Activated naive CD4-positive, alpha-beta T cell treated with anti-CD3 and anti-CD28 coated beads for 36 hours (primary cell): ENCODE measurements around the gene CADM1. TPM values are rescaled to one million over a fixed set of nuclear protein-coding genes. Genes with fewer than 3 reads are reported as not detected.
A peak's percentile ranks its signal among the peaks of the same experiment; 100 is the strongest.

Experiments
- CTCF ChIA-PET: fragments of 350-600 bp; sonication (Branson Sonifier 250); formaldehyde crosslinking; loops from one replicate; lab custom pipeline; 2021; ENCODE audit warnings: antibody characterized with exemption; lab: Charles Lee
- DNase-seq: peaks from one replicate; pipeline ENCODE4 v3.0.0-alpha.2; 2020
- H3K27ac Mint-ChIP-seq: one replicate; pipeline ENCODE4 v1.8.0; 2021; ENCODE audit warnings: mild to moderate bottlenecking, mixed read lengths
- H3K27me3 Mint-ChIP-seq: one replicate; pipeline ENCODE4 v1.8.0; 2021; ENCODE audit warnings: low read depth, mixed read lengths
- H3K36me3 Mint-ChIP-seq: one replicate; pipeline ENCODE4 v1.8.0; 2021; ENCODE audit warnings: low read depth, mixed read lengths
- H3K4me1 Mint-ChIP-seq: one replicate; pipeline ENCODE4 v1.8.0; 2021; ENCODE audit warnings: low read depth, mixed read lengths
- H3K4me3 Mint-ChIP-seq: one replicate; pipeline ENCODE4 v1.8.0; 2021; ENCODE audit warnings: mild to moderate bottlenecking, moderate library complexity, mixed read lengths
- H3K9me3 Mint-ChIP-seq: one replicate; pipeline ENCODE4 v1.8.0; 2021; ENCODE audit warnings: mixed read lengths
- intact Hi-C: fragments of 100-400 bp; cut with micrococcal nuclease; formaldehyde crosslinking; loops from one replicate; pipeline ENCODE4 v1.15.1; 2023
- total RNA-seq, 2 experiments: library from RNA; stranded (reverse); gene quantifications; one replicate each; pipeline ENCODE4 v1.2.3, GENCODE V29; 2021

The CADM1 gene
- total RNA-seq, 2 experiments from 2014 or later = 0.24 TPM; not detected in 1

- CTCF ChIA-PET = no interaction called here
- Mint-ChIP-seq H3K4me1 (peaks cover 11% of the 10 kb centered on the region), H3K9me3 (peaks cover 2% of the 10 kb centered on the region), H3K4me3 (peak overlapping the region; percentile 57), H3K27me3 (peaks cover 36% of the 10 kb centered on the region), H3K27ac (no peak overlapping the region), H3K36me3 (no peaks in the 10 kb centered on the region)
- peak; percentile 38 for DNase-seq
- intact Hi-C loops = loop anchor here (5.0 kb wide), 2 partner anchors 166 to 424 kb away; no protein-coding TSS in a partner anchor
Observed at GRCh38 chr11:115503083-115503885, 931 bp downstream of the CADM1 start.

- H3K4me1 Mint-ChIP-seq = peaks cover 11% of the 10 kb centered on the region
- CTCF ChIA-PET = no interaction called here
- H3K36me3 Mint-ChIP-seq = no peaks in the 10 kb centered on the region
- DNase-seq = no peak
- H3K27ac Mint-ChIP-seq = no peak overlapping the region
- intact Hi-C loops = loop anchor here (5.0 kb wide), 2 partner anchors 165 to 425 kb away; no protein-coding TSS in a partner anchor
- no peak overlapping the region for H3K4me3 Mint-ChIP-seq
- peaks cover 38% of the 10 kb centered on the region for H3K27me3 Mint-ChIP-seq
- peaks cover 2% of the 10 kb centered on the region for H3K9me3 Mint-ChIP-seq
Observed at GRCh38 chr11:115502636-115503082, 1.6 kb downstream of the CADM1 start.

GRCh38 chr11:115501893-115502589 lies 2.2 kb downstream of the CADM1 start:
- peaks cover 39% of the 10 kb centered on the region for H3K27me3 Mint-ChIP-seq
- DNase-seq = peak; percentile 6
- intact Hi-C loops = loop anchor here (5.0 kb wide), 2 partner anchors 165 to 425 kb away; no protein-coding TSS in a partner anchor

GRCh38 chr11:115501502-115501892 lies 2.7 kb downstream of the CADM1 start:
- CTCF ChIA-PET = no interaction called here
- Mint-ChIP-seq H3K4me3 (no peak overlapping the region), H3K27me3 (peaks cover 38% of the 10 kb centered on the region), H3K4me1 (peaks cover 11% of the 10 kb centered on the region), H3K9me3 (peaks cover 2% of the 10 kb centered on the region), H3K27ac (no peak overlapping the region), H3K36me3 (no peaks in the 10 kb centered on the region)
- intact Hi-C loops = loop anchor here (5.0 kb wide), 2 partner anchors 164 to 426 kb away; no protein-coding TSS in a partner anchor
- DNase-seq = no peak

More at GRCh38 chr11:115501893-115502589, 2.2 kb downstream of the CADM1 start:
- H3K4me3 Mint-ChIP-seq = no peak overlapping the region
- H3K36me3 Mint-ChIP-seq = no peaks in the 10 kb centered on the region
- CTCF ChIA-PET = no interaction called here
- H3K27ac Mint-ChIP-seq = no peak overlapping the region
- H3K9me3 Mint-ChIP-seq = peaks cover 2% of the 10 kb centered on the region
- peaks cover 11% of the 10 kb centered on the region for H3K4me1 Mint-ChIP-seq

- Mint-ChIP-seq H3K27ac (no peak overlapping the region), H3K36me3 (no peaks in the 10 kb centered on the region), H3K9me3 (peaks cover 2% of the 10 kb centered on the region), H3K4me3 (no peak overlapping the region), H3K27me3 (peaks cover 40% of the 10 kb centered on the region), H3K4me1 (peaks cover 11% of the 10 kb centered on the region)
- no peak for DNase-seq
- CTCF ChIA-PET = no interaction called here
- intact Hi-C loops = loop anchor here (5.0 kb wide), 2 partner anchors 164 to 426 kb away; no protein-coding TSS in a partner anchor
Observed at GRCh38 chr11:115500547-115501501, 3.4 kb downstream of the CADM1 start.

GRCh38 chr11:115499891-115500290 lies 4.3 kb downstream of the CADM1 start:
- no peak overlapping the region for H3K4me3 Mint-ChIP-seq
- no peaks in the 10 kb centered on the region for H3K9me3 Mint-ChIP-seq
- intact Hi-C loops = loop anchor here (5.0 kb wide), 2 partner anchors 163 to 427 kb away; no protein-coding TSS in a partner anchor
- DNase-seq = no peak
- peaks cover 8% of the 10 kb centered on the region for H3K4me1 Mint-ChIP-seq
- no peaks in the 10 kb centered on the region for H3K36me3 Mint-ChIP-seq
- no peak overlapping the region for H3K27ac Mint-ChIP-seq
- H3K27me3 Mint-ChIP-seq = peaks cover 36% of the 10 kb centered on the region
- CTCF ChIA-PET = no interaction called here

- no peak overlapping the region for H3K4me3 Mint-ChIP-seq
- CTCF ChIA-PET = no interaction called here
- peaks cover 4% of the 10 kb centered on the region for H3K4me1 Mint-ChIP-seq
- DNase-seq = no peak
- H3K27ac Mint-ChIP-seq = no peak overlapping the region
- H3K9me3 Mint-ChIP-seq = no peaks in the 10 kb centered on the region
- H3K27me3 Mint-ChIP-seq = peaks cover 32% of the 10 kb centered on the region
- no peaks in the 10 kb centered on the region for H3K36me3 Mint-ChIP-seq
- intact Hi-C loops = no loop called here
Observed at GRCh38 chr11:115499241-115499799, 4.9 kb downstream of the CADM1 start.

- no peak overlapping the region for H3K27ac Mint-ChIP-seq
- CTCF ChIA-PET = no interaction called here
- intact Hi-C loops = no loop called here
Observed at GRCh38 chr11:115498354-115498753, 5.9 kb downstream of the CADM1 start.

GRCh38 chr11:115497303-115497702 lies 6.9 kb downstream of the CADM1 start:
- no peak overlapping the region for H3K4me3 Mint-ChIP-seq
- CTCF ChIA-PET = interaction anchor here (0.6 kb wide), 1 partner anchor 287 kb away, joined by 3 read pairs; no protein-coding TSS in a partner anchor

More at GRCh38 chr11:115498354-115498753, 5.9 kb downstream of the CADM1 start:
- Mint-ChIP-seq H3K27me3 (peaks cover 26% of the 10 kb centered on the region), H3K4me3 (no peak overlapping the region), H3K9me3 (no peaks in the 10 kb centered on the region), H3K36me3 (no peaks in the 10 kb centered on the region), H3K4me1 (no peaks in the 10 kb centered on the region)
- no peak for DNase-seq

GRCh38 chr11:115496892-115497291 lies 7.3 kb downstream of the CADM1 start:
- no peak overlapping the region for H3K4me3 Mint-ChIP-seq
- H3K9me3 Mint-ChIP-seq = no peaks in the 10 kb centered on the region
- intact Hi-C loops = no loop called here
- H3K27ac Mint-ChIP-seq = no peak overlapping the region
- CTCF ChIA-PET = interaction anchor here (0.6 kb wide), 1 partner anchor 287 kb away, joined by 3 read pairs; no protein-coding TSS in a partner anchor
- H3K4me1 Mint-ChIP-seq = no peaks in the 10 kb centered on the region
- DNase-seq = no peak
- H3K27me3 Mint-ChIP-seq = peaks cover 28% of the 10 kb centered on the region
- no peaks in the 10 kb centered on the region for H3K36me3 Mint-ChIP-seq

More at GRCh38 chr11:115497303-115497702, 6.9 kb downstream of the CADM1 start:
- Mint-ChIP-seq H3K4me1 (no peaks in the 10 kb centered on the region), H3K27me3 (peaks cover 28% of the 10 kb centered on the region), H3K9me3 (no peaks in the 10 kb centered on the region), H3K36me3 (no peaks in the 10 kb centered on the region), H3K27ac (no peak overlapping the region)
- DNase-seq = no peak
- intact Hi-C loops = no loop called here

- H3K4me3 Mint-ChIP-seq = no peak overlapping the region
- H3K27me3 Mint-ChIP-seq = peaks cover 36% of the 10 kb centered on the region
- peaks cover 2% of the 10 kb centered on the region for H3K9me3 Mint-ChIP-seq
- H3K4me1 Mint-ChIP-seq = no peaks in the 10 kb centered on the region
- no peaks in the 10 kb centered on the region for H3K36me3 Mint-ChIP-seq
- no peak for DNase-seq
- H3K27ac Mint-ChIP-seq = no peak overlapping the region
- intact Hi-C loops = no loop called here
- CTCF ChIA-PET = no interaction called here
Observed at GRCh38 chr11:115493905-115494304, 10.3 kb downstream of the CADM1 start.
